ENCODE results near the gene PLA2G5. TPM values are rescaled to one million over a fixed set of nuclear protein-coding genes. Genes with fewer than 3 reads are reported as not detected.

The PLA2G5 gene
- total RNA-seq, 2 experiments from 2014 or later = not detected

DNA sequence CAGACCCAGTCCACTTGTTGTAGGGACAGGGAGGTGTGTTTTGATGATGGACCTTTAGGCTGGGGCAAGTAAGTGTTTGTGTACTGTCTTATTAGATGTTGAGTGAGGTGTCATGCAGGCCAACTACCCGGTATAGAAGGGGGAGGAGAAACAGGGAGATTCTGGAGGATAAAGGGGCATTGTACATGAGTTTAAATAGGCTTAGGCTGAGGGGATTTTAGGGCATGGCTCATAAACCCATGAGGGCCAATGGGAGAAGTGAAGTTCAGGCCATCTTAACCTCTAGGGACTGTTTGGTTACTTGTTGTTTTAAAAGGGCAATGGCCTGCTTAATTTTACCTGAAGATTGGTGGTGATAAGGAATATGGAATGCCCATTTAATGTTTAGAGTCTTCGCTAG lies 38.2 kb upstream of the PLA2G5 start:
- DNase-seq (ENCODE audit: low spot score) = no peak
- no peaks in the 10 kb centered on the region for H4K20me1 ChIP-seq (ENCODE audit: insufficient read depth, low read length)
- no peaks in the 10 kb centered on the region for H3K9me3 ChIP-seq (ENCODE audit: low read length)
- POLR2A ChIA-PET = no interaction called here
- no peaks in the 10 kb centered on the region for H3K4me1 ChIP-seq (ENCODE audit: insufficient read depth, low read length, poor library complexity, severe bottlenecking)
- intact Hi-C loops (cut with micrococcal nuclease; ENCODE audit: unreplicated experiment) = no loop called here
- CTCF ChIA-PET (ENCODE audit: unreplicated experiment) = no interaction called here
- H3K9me2 ChIP-seq (ENCODE audit: insufficient read depth, low read length) = no peaks in the 10 kb centered on the region
- H3K4me3 ChIP-seq (ENCODE audit: low read depth, low read length, poor library complexity, severe bottlenecking) = no peak overlapping the region
- no TSS peak for BruUV-seq (replicated peaks)
- no peak overlapping the region for H3K27ac ChIP-seq (ENCODE audit: low read depth, low read length, poor library complexity, severe bottlenecking)
- no peak for TF ChIP-seq EZH2phosphoT487 (IDR thresholded peaks at IDR 0.05; ENCODE audit: borderline replicate concordance, low read depth, low read length)
- TF ChIP-seq, protein P1, sequence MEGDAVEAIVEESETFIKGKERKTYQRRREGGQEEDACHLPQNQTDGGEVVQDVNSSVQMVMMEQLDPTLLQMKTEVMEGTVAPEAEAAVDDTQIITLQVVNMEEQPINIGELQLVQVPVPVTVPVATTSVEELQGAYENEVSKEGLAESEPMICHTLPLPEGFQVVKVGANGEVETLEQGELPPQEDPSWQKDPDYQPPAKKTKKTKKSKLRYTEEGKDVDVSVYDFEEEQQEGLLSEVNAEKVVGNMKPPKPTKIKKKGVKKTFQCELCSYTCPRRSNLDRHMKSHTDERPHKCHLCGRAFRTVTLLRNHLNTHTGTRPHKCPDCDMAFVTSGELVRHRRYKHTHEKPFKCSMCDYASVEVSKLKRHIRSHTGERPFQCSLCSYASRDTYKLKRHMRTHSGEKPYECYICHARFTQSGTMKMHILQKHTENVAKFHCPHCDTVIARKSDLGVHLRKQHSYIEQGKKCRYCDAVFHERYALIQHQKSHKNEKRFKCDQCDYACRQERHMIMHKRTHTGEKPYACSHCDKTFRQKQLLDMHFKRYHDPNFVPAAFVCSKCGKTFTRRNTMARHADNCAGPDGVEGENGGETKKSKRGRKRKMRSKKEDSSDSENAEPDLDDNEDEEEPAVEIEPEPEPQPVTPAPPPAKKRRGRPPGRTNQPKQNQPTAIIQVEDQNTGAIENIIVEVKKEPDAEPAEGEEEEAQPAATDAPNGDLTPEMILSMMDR (conservative IDR thresholded peaks at IDR 0.05; ENCODE audit: low read length) = no peak
- H2AFZ ChIP-seq (ENCODE audit: low read length) = no peak overlapping the region
- H3K79me2 ChIP-seq (ENCODE audit: insufficient read depth, low read depth, low read length) = no peaks in the 10 kb centered on the region
- no peak overlapping the region for H3K4me2 ChIP-seq (ENCODE audit: low read length)
- H3K36me3 ChIP-seq (ENCODE audit: insufficient read depth, low read length) = no peaks in the 10 kb centered on the region

DNA sequence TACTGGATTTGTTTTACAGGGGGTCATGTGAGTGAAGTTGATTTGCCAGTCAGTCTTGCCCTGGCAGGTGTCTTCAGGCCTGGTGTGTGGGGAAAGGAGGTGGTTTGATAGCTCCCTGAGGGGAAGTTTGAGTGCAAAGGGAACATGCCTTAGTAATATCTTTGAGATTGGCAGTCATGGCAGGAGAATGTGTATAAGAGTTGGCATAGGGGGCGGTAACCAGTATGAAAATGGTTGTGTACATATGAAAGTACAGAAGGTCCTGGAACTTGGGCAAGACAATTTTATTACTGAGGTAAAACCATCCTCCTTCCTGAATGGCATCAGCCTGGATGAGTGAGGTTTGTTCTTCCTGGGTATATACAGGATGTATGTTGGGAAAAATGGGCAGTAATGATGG lies 37.6 kb upstream of the PLA2G5 start:
- Histone ChIP-seq H3K79me2 (ENCODE audit: insufficient read depth, low read depth, low read length) (no peaks in the 10 kb centered on the region), H3K9me2 (ENCODE audit: insufficient read depth, low read length) (no peaks in the 10 kb centered on the region), H2AFZ (ENCODE audit: low read length) (no peak overlapping the region), H3K4me3 (ENCODE audit: low read depth, low read length, poor library complexity, severe bottlenecking) (no peak overlapping the region), H4K20me1 (ENCODE audit: insufficient read depth, low read length) (no peaks in the 10 kb centered on the region), H3K4me1 (ENCODE audit: insufficient read depth, low read length, poor library complexity, severe bottlenecking) (no peaks in the 10 kb centered on the region), H3K4me2 (ENCODE audit: low read length) (no peak overlapping the region), H3K9me3 (ENCODE audit: low read length) (no peaks in the 10 kb centered on the region), H3K27ac (ENCODE audit: low read depth, low read length, poor library complexity, severe bottlenecking) (no peak overlapping the region), H3K36me3 (ENCODE audit: insufficient read depth, low read length) (no peaks in the 10 kb centered on the region)
- intact Hi-C loops (cut with micrococcal nuclease; ENCODE audit: unreplicated experiment) = no loop called here
- CTCF ChIA-PET (ENCODE audit: unreplicated experiment) = no interaction called here
- TF ChIP-seq, protein P1 (conservative IDR thresholded peaks at IDR 0.05; ENCODE audit: low read length) = no peak
- TF ChIP-seq EZH2phosphoT487 (IDR thresholded peaks at IDR 0.05; ENCODE audit: borderline replicate concordance, low read depth, low read length) = no peak
- POLR2A ChIA-PET = no interaction called here
- BruUV-seq (replicated peaks) = no TSS peak
- no peak for DNase-seq (ENCODE audit: low spot score)

DNA sequence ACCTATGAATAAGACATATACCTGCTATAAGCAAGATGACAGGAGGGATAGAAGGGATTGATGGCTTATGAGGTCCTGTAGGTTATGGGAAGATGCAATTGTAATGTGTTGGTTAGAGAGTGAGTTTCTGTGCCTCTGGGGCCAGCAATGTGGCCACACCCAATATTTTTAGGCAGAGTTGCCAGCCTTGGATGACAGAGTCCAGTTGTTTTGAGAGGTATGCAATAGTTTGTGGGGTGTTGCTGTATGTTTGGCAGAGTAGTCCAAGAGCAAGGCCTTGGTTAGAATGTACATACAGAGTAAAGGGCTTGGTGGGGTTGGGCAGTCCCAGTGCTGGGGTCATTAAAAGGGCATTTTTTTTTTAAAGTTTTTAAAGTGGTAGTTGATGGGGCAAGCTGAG lies 36.6 kb upstream of the PLA2G5 start:
- Histone ChIP-seq H2AFZ (ENCODE audit: low read length) (no peak overlapping the region), H3K79me2 (ENCODE audit: insufficient read depth, low read depth, low read length) (no peaks in the 10 kb centered on the region), H3K4me3 (ENCODE audit: low read depth, low read length, poor library complexity, severe bottlenecking) (no peak overlapping the region), H3K36me3 (ENCODE audit: insufficient read depth, low read length) (no peaks in the 10 kb centered on the region), H4K20me1 (ENCODE audit: insufficient read depth, low read length) (no peaks in the 10 kb centered on the region), H3K9me2 (ENCODE audit: insufficient read depth, low read length) (no peaks in the 10 kb centered on the region), H3K4me1 (ENCODE audit: insufficient read depth, low read length, poor library complexity, severe bottlenecking) (no peaks in the 10 kb centered on the region), H3K9me3 (ENCODE audit: low read length) (no peaks in the 10 kb centered on the region), H3K4me2 (ENCODE audit: low read length) (no peak overlapping the region), H3K27ac (ENCODE audit: low read depth, low read length, poor library complexity, severe bottlenecking) (no peak overlapping the region)
- BruUV-seq (replicated peaks) = no TSS peak
- intact Hi-C loops (cut with micrococcal nuclease; ENCODE audit: unreplicated experiment) = no loop called here
- TF ChIP-seq, protein P1 (conservative IDR thresholded peaks at IDR 0.05; ENCODE audit: low read length) = no peak
- no peak for TF ChIP-seq EZH2phosphoT487 (IDR thresholded peaks at IDR 0.05; ENCODE audit: borderline replicate concordance, low read depth, low read length)
- CTCF ChIA-PET (ENCODE audit: unreplicated experiment) = no interaction called here
- DNase-seq (ENCODE audit: low spot score) = no peak
- POLR2A ChIA-PET = no interaction called here
